OCI-LY7 (cell line): ENCODE data around the gene SYNM.

ENCODE experiments used
- CTCF ChIP-seq: fragments of 200-600 bp; sonication (generic); conservative IDR thresholded peaks from 2 replicates; pipeline ENCODE4 v1.5.1; 2014; ENCODE audit warnings: mild to moderate bottlenecking, antibody characterized with exemption, low read length, moderate library complexity, mixed read lengths
- EZH2phosphoT487 ChIP-seq: fragments of 200-600 bp; sonication (generic); IDR thresholded peaks from 2 replicates; pipeline ENCODE4 v1.6.1; 2018; ENCODE audit warnings: low read depth, borderline replicate concordance, mild to moderate bottlenecking, mixed run types, antibody characterized with exemption, low read length, moderate library complexity, mixed read lengths

- TF ChIP-seq CTCF (no peak), EZH2phosphoT487 (no peak)
Observed at GRCh38 chr15:99138491-99138982, 33.7 kb downstream of the SYNM start.
